Fibroblast of skin of left quadriceps (primary cell): ENCODE results near the gene DNAH8.

Experiments used
- DNase-seq, 2 experiments: peaks; one replicate each; pipeline ENCODE4 v3.0.0-alpha.2; 2013; ENCODE audit warnings: low read depth in 2 of 2

The DNAH8 gene

DNA sequence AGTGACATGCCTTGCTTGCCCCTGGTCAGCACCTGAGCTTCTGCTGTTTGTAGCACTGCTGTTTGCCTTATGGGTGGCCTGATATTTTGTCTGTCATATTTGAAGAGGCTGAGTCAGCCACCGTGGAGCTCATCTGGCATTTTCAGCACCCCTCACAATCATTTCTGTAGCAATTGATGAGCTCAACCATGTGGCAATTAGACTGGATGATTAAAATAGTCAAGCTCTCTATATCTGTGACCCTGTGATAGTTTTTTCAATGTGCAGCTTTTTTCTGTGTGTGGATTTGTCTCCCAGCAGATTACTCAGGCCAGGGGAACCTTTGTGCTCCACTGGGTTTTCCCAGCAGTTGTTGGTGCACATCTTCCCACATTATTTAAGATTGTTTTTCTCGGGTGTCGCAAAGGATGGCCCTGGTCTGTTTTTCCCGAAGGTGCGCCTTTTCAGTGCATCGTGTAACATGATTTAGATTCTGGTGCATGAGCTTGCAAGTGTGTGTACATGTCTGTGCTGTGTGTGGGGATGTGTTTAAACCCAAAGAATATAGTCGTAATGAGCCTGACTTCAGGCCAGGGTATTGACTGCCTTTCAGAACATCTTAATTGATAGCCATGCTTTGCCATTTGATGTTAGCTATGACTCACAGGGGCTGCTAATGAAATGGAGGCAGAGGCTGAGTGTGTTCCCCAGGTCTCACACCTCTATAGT is 301.9 kb downstream of the DNAH8 start:
- DNase-seq: no peak

DNA sequence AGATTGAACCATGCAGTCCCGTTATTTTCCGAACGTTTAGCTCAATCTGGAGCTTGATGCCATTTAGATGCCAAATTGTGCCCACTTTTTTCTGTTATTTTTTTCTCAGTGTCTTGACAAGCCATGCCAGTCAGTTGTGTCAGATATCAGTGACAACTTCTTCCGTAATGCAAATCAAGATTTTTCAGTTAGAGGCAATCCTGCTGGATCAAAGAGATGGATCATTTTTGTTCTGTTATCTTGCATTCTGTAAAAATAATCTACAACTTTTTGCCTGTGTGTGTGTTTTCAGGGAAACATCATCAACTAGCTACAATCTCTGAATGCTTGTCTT is 302.4 kb downstream of the DNAH8 start:
- DNase-seq: no peak

DNA sequence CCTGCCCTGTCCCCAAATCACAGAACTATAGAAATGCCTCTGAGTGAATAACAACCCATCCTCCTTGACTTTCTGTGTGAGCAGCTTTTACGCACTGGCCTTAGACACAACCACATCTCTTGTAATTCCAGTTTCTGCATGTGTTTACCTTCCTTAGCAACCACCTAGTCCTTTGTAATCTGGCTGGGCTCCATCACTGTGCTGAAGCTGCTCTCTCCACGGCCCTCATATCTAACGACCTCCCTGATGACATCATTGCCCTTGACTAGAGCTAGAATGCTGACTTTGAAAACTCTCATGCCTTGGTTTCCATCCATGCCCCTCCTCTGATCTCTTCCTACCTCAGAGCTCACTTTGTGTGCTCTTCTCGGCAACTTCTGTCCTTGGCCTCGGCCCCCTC is 303.0 kb downstream of the DNAH8 start:
- DNase-seq: no peak

DNA sequence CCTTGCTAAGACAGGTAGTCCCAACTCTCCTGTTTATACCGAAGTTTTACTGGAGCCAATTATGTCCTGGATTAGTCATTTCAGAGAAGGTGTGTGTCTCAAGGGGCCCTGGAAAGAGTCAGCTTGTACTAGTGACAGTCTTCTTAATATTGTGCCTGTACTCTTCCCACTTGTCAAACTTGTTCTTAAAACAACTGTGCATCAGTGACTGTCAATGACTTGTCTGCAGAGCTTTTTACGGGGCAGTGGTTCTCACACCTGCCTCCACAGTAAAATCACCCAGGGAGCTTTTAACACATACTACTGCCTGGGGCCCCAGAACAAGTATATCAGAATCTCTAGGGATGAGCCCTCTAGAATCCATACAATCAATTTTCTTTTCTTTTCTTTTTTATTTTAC is 305.0 kb downstream of the DNAH8 start:
- no peak for DNase-seq

DNA sequence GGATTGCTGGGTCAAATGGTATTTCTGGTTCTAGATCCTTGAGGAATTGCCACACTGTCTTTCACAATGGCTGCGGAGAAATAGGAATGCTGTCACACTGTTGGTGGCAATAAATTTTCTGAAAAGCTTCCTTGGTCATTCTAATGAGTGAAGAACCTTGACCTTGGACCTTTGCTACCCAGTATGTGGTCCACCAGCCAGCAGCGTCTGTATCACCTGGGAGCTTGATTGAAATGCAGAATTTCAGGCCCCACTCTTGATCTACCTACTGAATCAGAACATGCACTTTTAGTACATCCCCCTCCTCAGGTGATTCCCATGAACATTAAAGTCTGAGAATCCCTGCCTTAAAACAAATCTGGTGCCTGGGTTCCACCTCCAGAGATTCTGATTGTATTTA is 305.9 kb downstream of the DNAH8 start:
- DNase-seq: no peak

DNA sequence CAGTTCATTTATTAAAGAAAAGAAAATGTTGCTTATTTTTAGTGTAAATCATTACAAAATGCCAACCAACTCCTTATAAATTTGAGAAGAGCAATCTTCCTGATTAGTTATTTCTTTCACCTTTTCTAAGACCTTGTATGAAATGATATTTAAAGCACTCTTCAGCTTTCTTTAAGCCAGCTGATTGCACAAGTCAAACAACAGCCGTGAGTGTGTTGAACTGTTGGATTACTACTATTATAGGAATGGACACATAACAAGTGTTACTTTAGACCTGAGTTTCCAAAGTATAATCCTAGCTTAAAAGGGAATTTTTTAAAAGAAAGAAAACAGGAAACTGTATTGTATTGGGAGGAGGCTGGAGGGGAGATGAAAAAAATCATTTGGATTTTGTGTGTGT is 306.7 kb downstream of the DNAH8 start:
- no peak for DNase-seq

DNA sequence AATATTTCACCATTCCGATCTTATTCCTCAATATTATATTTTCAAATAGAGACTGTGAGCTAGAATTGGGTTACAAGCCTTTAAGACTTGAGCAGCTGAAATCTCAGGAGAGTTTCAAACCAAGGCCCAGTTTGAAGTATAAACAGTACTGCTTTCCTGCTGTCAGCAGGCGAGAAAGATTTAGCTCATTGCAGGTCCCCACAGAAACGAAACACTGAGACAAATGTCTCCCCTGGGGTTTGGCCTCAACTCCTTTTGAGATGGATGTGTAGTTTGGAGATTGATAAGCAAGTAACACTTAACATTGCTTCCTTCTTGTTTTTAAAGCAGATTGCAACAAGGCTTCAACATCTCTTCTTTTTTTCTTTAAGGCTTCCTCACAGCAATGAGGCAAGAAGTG is 311.1 kb downstream of the DNAH8 start:
- DNase-seq: no peak

DNA sequence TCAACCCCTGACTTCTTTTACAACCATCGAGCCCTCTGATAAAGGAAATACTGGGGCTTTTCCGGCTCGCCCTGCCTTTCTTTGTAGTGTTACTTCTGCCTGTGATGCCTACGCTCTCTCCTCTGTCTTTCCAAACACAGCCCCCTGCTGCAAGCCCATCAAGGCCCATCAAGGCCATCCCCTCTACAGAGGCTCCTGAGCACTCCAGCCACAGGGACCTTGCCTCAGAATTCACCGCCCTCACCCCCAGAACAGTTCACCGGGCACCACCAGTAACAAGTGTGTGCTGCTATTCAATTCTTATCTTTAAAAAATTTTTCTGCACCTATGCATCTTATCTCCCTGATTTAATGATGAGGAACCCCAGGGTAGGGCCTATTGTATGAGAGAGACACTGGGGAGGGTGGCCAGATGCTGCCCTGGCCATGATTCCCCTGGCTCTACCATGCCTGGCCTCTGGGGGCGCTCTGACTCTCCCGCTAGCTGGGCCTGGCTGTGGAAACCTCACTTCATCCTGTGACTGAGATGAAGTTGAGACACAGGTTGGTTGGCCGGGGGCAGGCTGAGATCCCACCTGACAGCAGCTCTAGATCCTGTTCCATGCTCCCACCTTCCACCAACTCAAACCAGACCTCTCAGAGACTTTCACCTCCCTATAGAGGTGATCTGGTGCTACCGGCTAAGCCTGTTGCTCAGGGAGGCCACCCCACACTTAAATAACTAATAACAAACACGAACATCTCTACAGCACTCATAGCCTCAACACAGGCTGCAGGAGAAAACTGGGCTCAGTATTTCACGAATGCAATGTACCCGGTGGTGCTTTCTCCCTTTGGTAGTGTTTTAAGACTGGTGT is 314.3 kb downstream of the DNAH8 start:
- no peak for DNase-seq

DNA sequence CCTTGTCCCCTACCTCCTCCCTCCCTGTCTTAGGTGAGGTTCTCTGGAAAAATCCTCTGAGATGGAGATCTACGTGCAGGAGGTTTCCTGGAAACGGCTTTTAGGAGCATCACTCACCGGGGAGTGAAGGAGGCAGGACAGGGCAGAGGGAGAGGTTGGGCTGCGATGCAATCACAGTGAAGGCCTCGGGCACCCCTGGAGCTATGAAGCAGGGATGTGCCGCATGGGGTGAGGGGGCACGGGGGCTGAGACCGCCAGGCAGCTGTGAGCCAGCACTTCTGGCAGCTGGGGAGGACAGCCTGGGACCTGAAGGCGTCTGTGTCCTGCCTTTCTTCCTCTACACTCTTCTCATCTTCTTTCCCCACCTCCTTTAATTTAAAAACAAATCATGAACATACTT is 320.6 kb downstream of the DNAH8 start:
- DNase-seq: no peak

DNA sequence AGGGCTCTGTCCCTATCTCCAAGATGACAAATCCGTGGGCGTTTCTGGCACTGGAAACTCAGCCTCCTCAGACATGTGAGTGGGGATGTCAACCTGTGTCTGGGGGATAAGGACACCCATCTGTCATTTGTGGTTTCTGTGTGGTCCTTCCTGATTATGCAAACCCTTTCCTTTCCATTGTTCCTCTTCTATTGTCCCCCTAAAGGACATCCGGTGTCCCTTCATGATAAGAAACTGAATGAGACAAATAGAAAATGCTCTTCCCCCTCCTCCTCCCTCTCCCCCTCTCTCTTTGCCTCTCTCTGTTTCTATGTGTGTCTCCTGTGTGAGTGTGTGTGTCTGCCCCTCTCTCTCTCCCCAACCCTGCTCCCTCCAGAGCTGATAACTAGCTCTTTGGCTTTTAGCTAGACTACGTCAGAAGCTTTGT is 322.0 kb downstream of the DNAH8 start:
- DNase-seq: no peak

DNA sequence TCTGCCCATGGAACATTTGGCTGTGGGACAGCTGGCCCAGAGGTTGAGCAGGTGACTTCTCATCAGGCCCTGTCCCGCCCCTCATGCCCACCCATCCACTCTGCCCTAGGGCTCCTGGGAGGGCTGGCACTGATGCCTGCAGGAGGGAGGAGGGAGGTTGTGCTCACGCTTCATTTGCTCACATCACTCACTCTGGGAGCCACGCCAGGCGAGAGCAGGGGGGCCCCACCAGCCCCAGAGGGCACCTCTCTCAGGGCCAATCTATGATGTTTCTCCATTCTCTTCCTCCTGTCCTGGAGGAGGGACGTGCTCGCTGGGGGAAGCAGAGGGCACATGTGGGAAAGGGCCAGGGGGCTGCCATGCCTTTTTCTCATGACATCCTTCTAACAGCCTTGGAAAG is 322.6 kb downstream of the DNAH8 start:
- DNase-seq: no peak

DNA sequence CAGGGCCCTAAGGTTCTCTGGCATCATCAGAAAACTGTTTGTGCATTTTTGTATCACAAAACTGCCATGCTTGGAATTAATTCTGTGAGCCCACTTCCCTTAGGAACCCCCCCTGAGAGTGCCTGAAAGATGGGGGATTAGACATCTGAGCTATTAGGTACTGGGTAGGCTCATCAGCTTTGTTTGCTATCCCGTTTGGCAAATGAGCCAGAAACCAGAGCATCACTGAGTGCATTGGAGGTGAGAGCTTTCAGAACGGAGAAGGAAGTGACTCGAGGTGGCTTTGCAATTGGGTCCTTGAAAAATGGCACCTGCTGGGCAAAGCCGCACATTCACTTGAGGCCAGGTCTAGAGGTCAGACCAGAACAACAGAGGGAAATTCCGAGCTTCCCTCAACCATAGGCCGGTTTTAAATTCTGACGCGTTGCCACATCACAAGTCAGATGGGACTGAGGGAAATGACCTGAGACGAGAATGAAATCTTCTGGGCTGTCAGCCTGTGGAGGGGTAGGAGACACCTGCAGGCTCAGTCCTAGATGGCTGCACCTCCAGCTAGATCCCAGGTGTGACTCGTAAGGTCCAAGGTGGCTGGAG is 325.1 kb downstream of the DNAH8 start:
- no peak for DNase-seq

DNA sequence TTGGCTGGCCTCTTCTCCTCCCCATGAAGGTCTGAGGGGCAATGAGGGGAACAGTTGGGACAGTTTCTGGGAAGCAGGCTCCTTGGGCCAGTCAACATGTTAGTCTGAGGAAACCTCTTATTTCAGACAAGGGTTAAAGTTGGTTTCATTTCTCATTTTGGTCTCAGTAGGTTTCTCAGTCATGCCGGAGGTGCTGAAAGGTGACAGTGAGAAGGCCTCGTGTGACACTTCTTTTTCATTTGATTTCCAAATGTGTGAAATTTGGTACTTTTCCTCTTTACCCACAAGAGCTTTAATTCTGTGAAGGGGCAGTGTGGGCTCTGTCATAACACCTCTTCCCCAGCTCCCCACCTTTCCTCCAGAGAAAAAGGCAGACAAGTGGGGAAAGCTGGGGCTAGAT is 326.0 kb downstream of the DNAH8 start:
- DNase-seq: no peak

DNA sequence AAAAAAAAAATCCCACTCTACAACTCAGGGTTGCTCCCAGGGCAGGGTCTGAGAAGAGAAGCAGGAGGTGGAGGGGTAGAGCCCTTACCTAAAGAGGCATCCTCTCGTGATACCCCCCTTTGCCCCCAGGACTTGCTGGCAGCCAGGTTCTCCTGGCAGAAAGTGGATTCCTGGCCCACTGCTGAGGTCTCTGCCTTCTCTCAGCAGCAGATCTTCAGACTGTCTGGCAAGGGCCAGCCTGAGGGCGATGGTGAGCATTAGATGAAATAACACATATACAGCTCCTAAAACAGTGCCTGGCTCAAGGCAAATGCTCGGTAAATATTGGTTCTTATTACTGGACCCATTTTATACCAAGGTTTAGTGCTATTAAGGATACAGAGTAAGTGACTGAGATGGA is 328.7 kb downstream of the DNAH8 start:
- no peak for DNase-seq

DNA sequence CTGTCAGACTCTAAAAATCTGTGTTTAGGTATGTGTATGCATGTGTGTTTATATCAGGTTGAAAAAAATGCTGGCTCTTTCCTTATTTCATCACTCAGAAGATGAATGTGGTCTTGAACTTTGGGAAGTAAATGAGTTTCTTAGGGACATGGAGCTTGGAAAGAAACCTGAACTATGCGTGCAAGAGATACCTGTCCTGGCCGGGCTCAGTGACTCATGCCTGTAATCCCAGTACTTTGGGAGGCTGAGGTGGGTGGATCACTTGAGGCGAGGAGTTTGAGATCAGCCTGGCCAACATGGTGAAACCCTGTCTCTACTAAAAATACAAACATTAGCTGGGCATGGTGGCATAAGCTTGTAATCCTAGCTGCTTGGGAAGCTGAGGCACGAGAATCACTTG is 329.1 kb downstream of the DNAH8 start:
- DNase-seq: no peak

DNA sequence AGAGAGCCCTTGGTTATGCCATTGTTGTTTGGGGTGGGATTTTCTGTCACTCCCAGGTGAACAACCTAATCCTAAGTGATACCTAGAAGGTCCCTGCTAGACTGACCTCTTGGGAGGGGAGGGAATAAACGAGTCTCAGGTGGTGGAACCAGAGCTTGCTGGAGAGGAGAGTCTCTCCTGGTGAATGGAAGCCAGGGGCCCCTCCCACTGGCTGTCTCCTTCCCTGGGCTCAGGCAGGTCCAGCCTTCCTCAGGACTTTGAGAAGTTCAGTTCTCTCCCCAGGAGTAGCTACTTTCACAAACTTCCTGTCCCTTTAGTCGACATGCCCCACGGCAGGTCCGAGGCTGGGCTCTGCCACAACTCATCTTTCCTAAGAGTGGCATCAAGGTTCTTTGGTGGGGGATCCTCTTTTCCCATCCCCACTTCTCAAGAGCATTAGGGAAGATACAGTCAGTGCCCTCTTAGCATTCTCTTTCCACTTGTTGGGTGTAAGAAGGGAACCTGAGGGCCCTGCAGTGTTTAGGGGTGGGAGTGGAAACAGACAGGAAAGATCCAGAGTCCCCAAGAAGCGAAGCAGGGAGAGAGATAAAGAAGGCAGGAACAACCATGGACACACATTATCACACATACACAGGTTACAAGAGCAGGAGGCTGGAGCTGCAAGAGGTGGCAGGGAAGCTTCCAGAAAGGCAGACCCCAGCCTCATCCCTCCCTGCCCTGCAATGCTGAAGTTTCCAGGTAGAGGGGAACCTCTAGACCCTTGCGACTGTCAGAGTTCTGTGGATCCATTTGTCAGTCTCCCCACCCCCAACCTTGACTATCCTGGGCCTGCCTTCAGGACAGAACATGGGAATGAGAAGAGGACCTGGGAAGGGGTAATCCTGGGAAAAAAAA is 332.6 kb downstream of the DNAH8 start:
- DNase-seq: no peak

DNA sequence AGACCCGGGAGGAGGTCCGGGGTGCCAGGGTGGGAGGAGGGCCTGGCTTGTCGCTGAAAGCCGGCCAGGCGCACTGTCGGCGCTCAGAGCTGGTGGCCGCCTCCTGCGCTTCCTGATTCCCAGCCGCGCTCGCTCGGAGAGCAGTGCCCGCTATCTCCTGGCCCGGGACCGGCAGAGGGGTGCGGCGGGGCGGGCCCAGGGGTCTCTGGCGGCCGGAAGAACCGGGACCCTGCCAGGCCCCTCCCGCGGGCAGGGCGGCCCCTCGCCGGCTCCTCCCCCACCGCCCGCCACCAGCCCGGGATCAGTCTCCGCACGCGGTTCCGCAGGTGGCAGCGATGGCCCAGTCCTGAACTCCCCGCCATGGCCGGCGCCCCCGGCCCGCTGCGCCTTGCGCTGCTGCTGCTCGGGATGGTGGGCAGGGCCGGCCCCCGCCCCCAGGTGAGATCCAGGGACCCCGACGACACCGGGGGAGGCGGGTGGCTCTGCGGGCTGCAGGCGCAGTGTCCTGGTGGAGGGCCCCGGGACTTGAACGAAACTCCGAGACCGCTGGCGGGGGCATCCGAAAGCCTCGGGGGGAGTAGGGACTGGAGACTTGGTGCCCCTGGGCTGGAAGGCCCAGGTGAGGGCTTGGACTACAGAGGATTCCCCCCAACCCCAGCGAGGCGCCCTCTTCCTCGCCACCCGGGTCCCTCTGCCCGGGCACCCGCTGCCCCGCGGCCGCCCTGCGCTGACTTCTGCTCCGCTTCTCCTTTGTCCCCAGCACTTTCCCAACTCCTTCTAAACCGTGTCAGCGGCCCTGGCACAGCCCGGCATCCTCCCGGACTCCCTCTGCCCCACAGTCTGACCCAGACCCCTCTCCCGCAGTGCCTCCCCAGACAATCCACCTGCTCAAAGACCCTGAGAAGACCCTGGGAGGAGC is 333.6 kb downstream of the DNAH8 start, which contains the start of gene GLP1R:
GLP1R (plus strand) TSS at position 301 of the 919 bp plus-strand sequence; CDS start at position 361, 60 bp downstream.
- DNase-seq: no peak

DNA sequence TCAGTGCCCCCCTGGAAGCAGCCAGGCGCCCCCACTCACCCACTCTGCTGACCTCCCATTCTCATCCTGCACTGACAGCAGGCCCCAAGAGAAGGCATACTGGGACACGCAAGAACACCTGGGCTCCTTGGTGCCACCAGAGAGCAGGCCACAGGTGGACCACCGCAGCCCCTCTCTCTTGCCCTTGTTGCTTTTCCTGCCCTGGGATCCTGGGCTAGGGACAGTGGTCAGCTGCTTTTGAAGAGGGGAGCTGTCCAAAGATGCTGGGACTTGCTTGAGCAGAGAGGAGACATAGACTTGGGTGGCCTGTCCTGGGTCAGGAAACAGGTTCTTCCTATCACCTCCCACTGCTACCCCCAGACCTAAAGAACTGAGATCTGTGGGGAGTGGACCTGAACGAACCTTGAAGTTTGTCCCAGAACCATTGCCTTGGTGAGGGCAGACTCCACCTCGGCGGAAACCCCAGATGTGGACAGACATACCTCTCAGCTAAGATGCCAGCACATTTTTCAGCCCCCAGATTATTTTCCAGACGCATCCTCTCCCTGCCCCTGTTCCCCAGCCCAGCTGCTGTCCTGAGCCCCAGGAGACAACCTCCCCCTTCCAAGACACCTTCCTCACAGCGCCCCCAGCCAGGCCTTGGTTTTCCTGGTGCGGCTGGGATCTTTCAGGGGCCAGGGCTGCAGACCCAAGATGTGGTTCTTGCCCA is 334.6 kb downstream of the DNAH8 start:
- DNase-seq: no peak

DNA sequence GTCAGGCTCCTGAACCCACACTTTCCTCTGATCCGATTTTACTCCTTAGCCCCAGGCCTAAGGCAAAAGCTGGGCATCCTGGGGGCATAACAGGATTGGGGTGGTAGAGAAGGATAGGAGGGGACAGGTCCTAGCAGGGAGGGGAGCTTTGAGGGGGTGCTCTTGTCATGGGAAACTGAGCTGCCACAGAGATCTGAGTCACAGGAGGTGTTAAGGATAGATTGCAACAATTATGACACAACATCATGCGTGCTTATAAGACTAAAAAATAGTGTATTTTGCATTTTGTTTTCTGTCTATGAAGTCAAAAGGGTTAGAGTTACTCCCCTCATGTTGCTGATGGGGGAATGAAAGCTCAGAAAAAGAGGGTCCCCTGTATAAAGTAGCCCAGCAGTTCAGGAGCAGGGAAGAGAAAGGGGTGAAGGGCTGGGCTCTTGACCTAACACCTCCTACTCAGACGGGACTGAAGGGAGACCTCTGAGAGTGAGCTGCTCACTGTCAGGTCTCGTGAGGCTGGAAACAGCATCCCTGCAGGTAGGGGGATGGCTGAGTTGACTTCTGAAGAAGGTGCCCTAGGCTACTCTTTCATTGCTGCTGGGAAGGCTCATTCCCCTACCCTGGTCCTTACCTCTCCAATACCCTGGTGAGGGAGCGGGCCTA is 335.5 kb downstream of the DNAH8 start:
- DNase-seq: no peak
